H7 (cell line): ENCODE data around the gene EML1. TPM values are rescaled to one million over a fixed set of nuclear protein-coding genes. Genes with fewer than 3 reads are reported as not detected.

Source experiments
- DNase-seq: peaks from one replicate; pipeline ENCODE4 v3.0.0; 2012
- H3K27me3 ChIP-seq: 2 replicates; pipeline ENCODE4 v1.6.0; 2011; ENCODE audit warnings: mild to moderate bottlenecking, low read length; ENCODE audit not compliant: control insufficient read depth, insufficient read depth
- H3K36me3 ChIP-seq: replicated peaks from 2 replicates; pipeline ENCODE4 v1.5.1; 2011; ENCODE audit warnings: low read length; ENCODE audit not compliant: control insufficient read depth, insufficient read depth
- H3K4me3 ChIP-seq: 2 replicates; pipeline ENCODE4 v1.5.1; 2011; ENCODE audit warnings: low read depth, mild to moderate bottlenecking, control low read depth, low read length, moderate library complexity; ENCODE audit not compliant: insufficient read depth
- total RNA-seq: library from RNA; depleted of rRNA; stranded (reverse); fragments of >200 nt; shearing (Covaris generic); gene quantifications from 2 replicates; pipeline ENCODE4 v1.2.3, GENCODE V29; 2014

EML1 gene
- total RNA-seq, 1 experiment from 2014 or later: 19.1 TPM

- H3K27me3 ChIP-seq: no peaks in the 10 kb centered on the region
- no peaks in the 10 kb centered on the region for H3K36me3 ChIP-seq
- DNase-seq: no peak
- no peak overlapping the region for H3K4me3 ChIP-seq
These were observed 44.6 kb downstream of the EML1 start for GRCh38 chr14:99837822-99838221.

DNA sequence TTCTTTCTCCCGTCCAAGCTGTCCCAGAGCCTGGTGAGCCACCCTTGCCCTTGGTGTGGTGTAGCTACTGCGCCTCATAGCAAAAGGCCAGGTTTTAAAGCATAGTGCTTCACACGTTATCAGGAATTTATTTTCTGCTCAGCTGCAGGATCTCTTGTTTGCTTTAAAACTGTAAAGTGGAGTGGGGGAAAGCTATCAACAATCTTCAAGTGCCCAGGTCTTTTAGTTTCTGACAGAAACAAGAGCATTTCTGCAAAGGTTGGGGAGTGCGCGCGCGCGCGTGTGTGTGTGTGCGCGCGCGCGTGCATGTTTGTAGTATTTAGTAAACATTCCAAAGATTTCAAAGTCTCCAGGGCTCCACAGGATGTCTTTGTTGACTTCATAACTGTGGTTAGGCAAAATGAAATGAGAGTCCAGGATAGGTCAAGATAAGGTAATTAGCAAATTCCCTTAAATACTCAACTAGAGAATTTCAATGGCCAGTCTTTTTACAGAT lies 45.5 kb downstream of the EML1 start:
- H3K36me3 ChIP-seq: no peaks in the 10 kb centered on the region
- H3K4me3 ChIP-seq: no peak overlapping the region
- DNase-seq: no peak

GRCh38 chr14:99839696-99840095 lies 46.5 kb downstream of the EML1 start:
- no peak overlapping the region for H3K4me3 ChIP-seq
- no peak for DNase-seq
- no peaks in the 10 kb centered on the region for H3K36me3 ChIP-seq
- no peaks in the 10 kb centered on the region for H3K27me3 ChIP-seq

More for the DNA sequence above, 45.5 kb downstream of the EML1 start:
- H3K27me3 ChIP-seq: no peaks in the 10 kb centered on the region

- Histone ChIP-seq H3K36me3 (no peaks in the 10 kb centered on the region), H3K4me3 (no peak overlapping the region), H3K27me3 (no peaks in the 10 kb centered on the region)
- DNase-seq: no peak
These were observed 47.1 kb downstream of the EML1 start for GRCh38 chr14:99840265-99840664.

- no peak for DNase-seq
- Histone ChIP-seq H3K4me3 (no peak overlapping the region), H3K27me3 (no peaks in the 10 kb centered on the region), H3K36me3 (no peaks in the 10 kb centered on the region)
These were observed 47.6 kb downstream of the EML1 start for GRCh38 chr14:99840774-99841305.

GRCh38 chr14:99841436-99842071 lies 48.3 kb downstream of the EML1 start:
- Histone ChIP-seq H3K27me3 (no peaks in the 10 kb centered on the region), H3K36me3 (no peaks in the 10 kb centered on the region), H3K4me3 (no peak overlapping the region)
- DNase-seq: no peak

GRCh38 chr14:99842141-99842540 lies 48.9 kb downstream of the EML1 start:
- no peaks in the 10 kb centered on the region for H3K36me3 ChIP-seq
- H3K27me3 ChIP-seq: no peaks in the 10 kb centered on the region
- DNase-seq: no peak
- no peak overlapping the region for H3K4me3 ChIP-seq

GRCh38 chr14:99846808-99847207 lies 53.6 kb downstream of the EML1 start:
- no peak for DNase-seq
- H3K4me3 ChIP-seq: no peak overlapping the region

DNA sequence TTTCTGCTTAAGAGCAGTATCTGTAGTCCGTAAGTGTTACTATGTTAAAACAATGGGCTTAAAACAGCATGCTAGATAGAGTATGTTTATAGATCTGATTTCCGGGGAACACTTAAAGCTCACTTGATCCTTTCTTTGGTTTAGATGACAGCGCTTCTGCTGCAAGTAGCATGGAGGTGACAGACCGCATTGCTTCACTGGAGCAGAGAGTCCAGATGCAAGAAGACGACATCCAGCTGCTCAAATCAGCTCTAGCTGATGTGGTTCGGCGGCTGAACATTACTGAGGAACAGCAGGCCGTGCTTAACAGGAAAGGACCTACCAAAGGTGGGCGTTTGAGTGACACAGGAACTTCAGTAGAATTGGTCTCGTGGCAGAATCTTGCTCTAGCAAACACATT lies 57.5 kb downstream of the EML1 start:
- H3K36me3 ChIP-seq: no peaks in the 10 kb centered on the region
- no peak for DNase-seq
- H3K4me3 ChIP-seq: no peak overlapping the region
- H3K27me3 ChIP-seq: no peaks in the 10 kb centered on the region

More at GRCh38 chr14:99846808-99847207, 53.6 kb downstream of the EML1 start:
- H3K27me3 ChIP-seq: no peaks in the 10 kb centered on the region
- H3K36me3 ChIP-seq: no peaks in the 10 kb centered on the region

GRCh38 chr14:99852578-99852977 lies 59.4 kb downstream of the EML1 start:
- Histone ChIP-seq H3K27me3 (no peaks in the 10 kb centered on the region), H3K36me3 (no peaks in the 10 kb centered on the region), H3K4me3 (no peak overlapping the region)
- no peak for DNase-seq

GRCh38 chr14:99853206-99853605 lies 60.0 kb downstream of the EML1 start:
- Histone ChIP-seq H3K36me3 (no peaks in the 10 kb centered on the region), H3K4me3 (no peak overlapping the region), H3K27me3 (no peaks in the 10 kb centered on the region)
- DNase-seq: peak; percentile 65

- no peak for DNase-seq
- no peaks in the 10 kb centered on the region for H3K27me3 ChIP-seq
- no peak overlapping the region for H3K4me3 ChIP-seq
- no peaks in the 10 kb centered on the region for H3K36me3 ChIP-seq
These were observed 61.6 kb downstream of the EML1 start for GRCh38 chr14:99854831-99855230.

- Histone ChIP-seq H3K36me3 (no peaks in the 10 kb centered on the region), H3K27me3 (no peaks in the 10 kb centered on the region), H3K4me3 (no peak overlapping the region)
- no peak for DNase-seq
These were observed 62.1 kb downstream of the EML1 start for GRCh38 chr14:99855271-99855670.

DNA sequence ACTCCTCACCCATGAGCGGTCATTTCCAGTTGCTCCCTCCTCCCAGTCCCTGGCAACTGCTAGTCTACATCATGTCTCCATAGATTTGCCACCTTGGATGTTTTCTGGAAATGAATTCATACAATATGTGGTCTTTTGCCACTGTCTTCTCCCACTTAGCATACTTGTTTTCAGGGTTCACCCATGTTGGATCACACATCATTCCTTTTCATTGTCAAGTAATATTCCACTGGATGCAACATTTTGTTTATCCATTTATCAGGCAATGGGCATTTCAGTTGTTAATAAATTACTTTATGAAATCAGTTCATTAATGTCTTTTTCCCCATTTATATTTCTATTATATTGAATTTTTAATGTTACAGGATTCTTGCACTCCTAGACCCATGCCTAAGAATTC lies 64.3 kb downstream of the EML1 start:
- DNase-seq: no peak
- Histone ChIP-seq H3K4me3 (no peak overlapping the region), H3K27me3 (no peaks in the 10 kb centered on the region)

DNA sequence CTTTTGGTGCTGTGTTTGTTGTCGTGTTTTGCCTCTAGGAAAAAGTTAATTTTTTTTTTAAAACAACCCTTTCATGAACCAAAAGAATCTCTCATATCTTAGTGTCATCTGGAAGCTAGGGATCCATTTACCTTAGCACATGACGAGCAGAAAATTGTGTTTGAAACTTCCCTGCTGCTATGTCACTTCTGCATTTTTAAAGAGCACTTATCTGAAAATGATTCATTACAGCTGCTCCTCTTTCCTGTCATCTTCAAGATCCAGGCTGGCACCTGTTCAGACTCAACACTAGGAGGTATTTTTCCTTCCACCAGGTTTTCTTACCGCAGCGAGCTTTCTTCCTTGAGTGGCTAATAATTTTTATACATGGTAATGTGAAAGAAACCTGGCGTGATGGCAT lies 67.0 kb downstream of the EML1 start:
- H3K36me3 ChIP-seq: no peaks in the 10 kb centered on the region
- H3K4me3 ChIP-seq: no peak overlapping the region
- DNase-seq: no peak
- H3K27me3 ChIP-seq: no peaks in the 10 kb centered on the region

More for the DNA sequence above, 64.3 kb downstream of the EML1 start:
- H3K36me3 ChIP-seq: no peaks in the 10 kb centered on the region
